Spleen (tissue), 3 donors: ENCODE measurements around the gene NOTUM.

Experiments used
- POLR2A ChIP-seq, 3 donors: fragments of 450-650 bp; IDR thresholded peaks; one replicate each; pipeline ENCODE4 v1.5.1; 2017; ENCODE audit warnings: antibody characterized with exemption in 3 of 3, mild to moderate bottlenecking in 1 of 3
- POLR2AphosphoS5 ChIP-seq, 3 donors: sonication (generic); formaldehyde crosslinking; IDR thresholded peaks; one replicate each; pipeline ENCODE4 v1.5.1; 2017; ENCODE audit warnings: antibody characterized with exemption in 3 of 3

- TF ChIP-seq POLR2AphosphoS5 (IDR thresholded peaks at IDR 0.05) (no peak), POLR2A (IDR thresholded peaks at IDR 0.05) (no peak)
Observed at GRCh38 chr17:81998212-81998611, 37.2 kb upstream of the NOTUM start.
